Testis (tissue), 3 donors: ENCODE data around the gene ANKRD13D. TPM values are rescaled to one million over a fixed set of nuclear protein-coding genes. Genes with fewer than 3 reads are reported as not detected.

ENCODE experiments used
- DNase-seq: peaks from one replicate; pipeline ENCODE4 v3.0.0-alpha.2; 2019
- H3K27ac ChIP-seq, 2 donors: fragments of 200-600 bp; sonication (generic); one replicate each; pipeline ENCODE4 v1.5.1; 2019
- H3K27me3 ChIP-seq: fragments of 200-600 bp; sonication (generic); one replicate; pipeline ENCODE4 v1.5.1; 2019
- H3K36me3 ChIP-seq: fragments of 200-600 bp; sonication (generic); one replicate; pipeline ENCODE4 v1.5.1; 2017; ENCODE audit warnings: low read depth; ENCODE audit errors: missing control alignments
- H3K4me1 ChIP-seq: fragments of 200-600 bp; sonication (generic); one replicate; pipeline ENCODE4 v1.5.1; 2019
- H3K4me3 ChIP-seq, 2 donors: fragments of 200-600 bp; sonication (generic); one replicate each; pipeline ENCODE4 v1.5.1; 2017 to 2019
- H3K9me3 ChIP-seq: fragments of 200-600 bp; sonication (generic); one replicate; pipeline ENCODE4 v1.5.1; 2017
- CTCF ChIP-seq, 3 experiments: fragments of 450-650 bp in 2 of 3; fragments of 200-600 bp in 1 of 3; sonication (generic) in 1 of 3; IDR thresholded peaks; one replicate each; pipeline ENCODE4 v1.5.1; 2016 to 2019; ENCODE audit warnings: antibody characterized with exemption in 3 of 3, mild to moderate bottlenecking in 2 of 3, moderate library complexity in 1 of 3
- POLR2A ChIP-seq: fragments of 450-650 bp; IDR thresholded peaks from one replicate; pipeline ENCODE4 v1.6.1; 2017; ENCODE audit warnings: antibody characterized with exemption, mild to moderate bottlenecking, moderate library complexity
- WGBS, 2 donors: methylation state at CpG; one replicate each; pipeline ENCODE4 v1.1.5; 2018; 5-methylcytosine and 5-hydroxymethylcytosine counted together
- intact Hi-C: fragments of 100-400 bp; cut with DNase I; formaldehyde crosslinking; loops from one replicate; pipeline ENCODE4 v1.15.1; 2023; ENCODE audit warnings: low total_unique reads
- polyA plus RNA-seq: library from polyadenylated mRNA; stranded (reverse); fragments of 350-450 nt; fragmentation: Illumina TruSeq; extraction: RNeasy Lipid Tissue Mini Kit (QIAGEN cat#74804); gene quantifications from one replicate; pipeline ENCODE4 v1.2.3, GENCODE V29; 2014; ENCODE audit warnings: low read depth, low replicate concordance; ENCODE audit not compliant: insufficient read depth
- total RNA-seq, 2 donors: library from RNA; depleted of rRNA; stranded (reverse); fragments of >200 nt; gene quantifications; one replicate each; pipeline ENCODE4 v1.2.3, GENCODE V29; 2016

The ANKRD13D gene
- total and polyA plus RNA-seq, 3 donors from 2014 or later = 32.8 to 73.3 (median 66.2) TPM

DNA sequence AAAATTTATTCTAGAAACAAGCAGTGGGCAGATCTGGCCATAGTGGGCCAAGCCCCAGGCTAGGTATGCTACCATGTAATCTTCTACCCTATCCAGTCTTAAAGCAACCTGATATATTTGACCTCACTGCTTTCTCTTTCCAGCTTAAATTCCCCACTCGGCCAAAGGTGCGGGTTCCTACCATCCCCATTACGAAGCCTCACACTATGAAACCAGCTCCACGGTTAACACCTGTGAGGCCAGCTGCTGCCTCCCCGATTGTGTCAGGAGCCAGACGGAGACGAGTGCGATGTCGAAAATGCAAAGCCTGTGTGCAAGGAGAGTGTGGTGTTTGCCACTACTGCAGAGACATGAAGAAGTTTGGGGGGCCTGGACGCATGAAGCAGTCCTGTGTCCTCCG lies 44.1 kb upstream of the ANKRD13D start:
- intact Hi-C loops = no loop called here
- H3K4me1 ChIP-seq = peaks cover 13% of the 10 kb centered on the region

DNA sequence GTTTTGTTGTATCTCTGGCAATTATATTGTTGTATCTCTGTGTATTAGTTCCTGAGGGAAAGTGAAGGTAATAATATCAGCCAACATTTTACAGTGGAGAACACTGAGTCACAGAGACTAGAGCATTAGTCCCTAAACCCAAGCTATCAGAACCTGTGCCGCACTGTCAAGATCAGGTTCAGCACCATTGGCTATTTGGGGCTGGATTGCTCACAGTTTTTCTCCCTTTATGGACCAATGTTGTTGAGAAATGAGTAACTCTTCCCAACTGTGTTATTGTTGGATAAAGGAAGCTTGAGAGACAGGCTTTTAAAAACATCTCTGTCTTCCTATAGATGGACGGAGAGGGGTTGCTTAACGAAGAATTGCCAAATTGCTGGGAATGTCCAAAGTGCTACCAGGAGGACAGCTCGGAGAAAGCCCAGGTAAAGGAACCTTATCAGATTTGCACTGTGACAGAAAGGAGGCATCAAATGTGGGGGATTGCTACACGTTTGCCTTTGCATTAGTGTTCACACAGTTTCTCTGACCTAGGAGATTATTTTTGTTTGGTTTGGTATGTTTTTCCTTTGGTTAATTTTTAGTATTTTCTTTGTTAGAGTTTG lies 41.1 kb upstream of the ANKRD13D start:
- 89 to 90% methylated on average over 5 of the region's 5 CpGs for WGBS, 2 donors
- no peaks in the 10 kb centered on the region for H3K27me3 ChIP-seq
- no peak overlapping the region for H3K27ac ChIP-seq
- no peaks in the 10 kb centered on the region for H3K4me1 ChIP-seq
- no peak overlapping the region for H3K4me3 ChIP-seq
- TF ChIP-seq POLR2A = no peak
- no peak for TF ChIP-seq CTCF (IDR thresholded peaks at IDR 0.05)
- DNase-seq = no peak
- intact Hi-C loops = no loop called here
- H3K36me3 ChIP-seq = no peaks in the 10 kb centered on the region
- H3K9me3 ChIP-seq = no peaks in the 10 kb centered on the region

More for the DNA sequence above, 44.1 kb upstream of the ANKRD13D start:
- no peaks in the 10 kb centered on the region for H3K27me3 ChIP-seq
- H3K36me3 ChIP-seq = no peaks in the 10 kb centered on the region
- 93 to 94% methylated on average over 11 of the region's 11 CpGs for WGBS, 2 donors
- no peaks in the 10 kb centered on the region for H3K9me3 ChIP-seq
- H3K4me3 ChIP-seq = no peak overlapping the region
- no peak for TF ChIP-seq POLR2A
- TF ChIP-seq CTCF (IDR thresholded peaks at IDR 0.05) = no peak
- DNase-seq = no peak
- no peak overlapping the region for H3K27ac ChIP-seq

DNA sequence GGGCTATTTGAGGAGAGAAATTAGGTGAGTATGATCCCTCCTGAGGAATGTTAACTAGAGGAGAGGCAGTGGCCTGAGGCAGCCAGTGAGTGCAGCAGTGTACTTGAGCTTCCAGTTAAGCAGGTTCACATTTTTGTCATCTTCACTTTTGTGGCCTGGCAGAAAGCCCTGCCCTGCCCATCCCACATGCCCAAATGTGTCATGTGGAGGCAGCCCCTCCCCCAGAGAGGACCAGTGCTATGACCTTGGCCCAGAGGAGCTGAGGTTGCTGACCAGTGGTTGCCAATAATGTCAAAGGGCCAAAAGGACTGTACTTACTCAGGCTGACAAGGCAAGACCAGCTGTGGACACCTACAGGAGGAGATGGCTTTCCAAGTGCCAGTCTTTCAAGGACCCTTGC lies 40.5 kb upstream of the ANKRD13D start:
- no peak for DNase-seq
- H3K4me1 ChIP-seq = no peaks in the 10 kb centered on the region
- no peak overlapping the region for H3K27ac ChIP-seq
- H3K4me3 ChIP-seq = no peak overlapping the region
- intact Hi-C loops = no loop called here
- no peaks in the 10 kb centered on the region for H3K9me3 ChIP-seq
- TF ChIP-seq CTCF (IDR thresholded peaks at IDR 0.05) (no peak), POLR2A (no peak)
- H3K36me3 ChIP-seq = no peaks in the 10 kb centered on the region
- no peaks in the 10 kb centered on the region for H3K27me3 ChIP-seq

DNA sequence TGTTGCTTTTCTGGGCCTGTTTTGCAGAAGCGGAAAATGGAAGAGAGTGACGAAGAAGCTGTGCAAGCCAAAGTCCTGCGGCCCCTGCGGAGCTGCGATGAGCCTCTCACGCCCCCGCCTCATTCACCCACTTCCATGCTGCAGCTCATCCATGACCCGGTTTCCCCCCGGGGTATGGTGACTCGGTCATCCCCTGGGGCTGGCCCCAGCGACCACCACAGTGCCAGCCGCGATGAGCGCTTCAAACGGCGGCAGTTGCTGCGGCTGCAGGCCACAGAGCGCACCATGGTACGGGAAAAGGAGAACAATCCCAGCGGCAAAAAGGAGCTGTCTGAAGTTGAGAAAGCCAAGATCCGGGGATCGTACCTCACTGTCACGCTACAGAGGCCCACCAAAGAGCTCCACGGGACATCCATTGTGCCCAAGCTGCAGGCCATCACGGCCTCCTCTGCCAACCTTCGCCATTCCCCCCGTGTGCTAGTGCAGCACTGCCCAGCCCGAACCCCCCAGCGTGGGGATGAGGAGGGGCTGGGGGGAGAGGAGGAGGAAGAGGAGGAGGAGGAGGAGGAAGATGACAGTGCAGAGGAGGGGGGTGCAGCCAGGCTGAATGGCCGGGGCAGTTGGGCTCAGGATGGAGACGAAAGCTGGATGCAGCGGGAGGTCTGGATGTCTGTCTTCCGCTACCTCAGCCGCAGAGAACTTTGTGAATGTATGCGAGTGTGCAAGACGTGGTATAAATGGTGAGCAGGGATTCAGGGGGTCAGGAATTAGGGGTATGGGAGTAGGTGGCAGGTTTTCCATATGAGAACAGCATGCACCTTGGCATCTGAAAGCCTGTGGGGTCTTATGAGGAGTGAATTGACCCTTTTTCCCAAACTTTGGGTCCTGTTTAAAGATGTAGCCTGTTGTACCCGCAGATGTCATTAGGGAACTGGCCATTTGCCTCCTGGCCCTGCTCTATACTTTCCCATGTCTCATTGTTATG lies 38.8 kb upstream of the ANKRD13D start:
- no peaks in the 10 kb centered on the region for H3K4me1 ChIP-seq
- no peak overlapping the region for H3K4me3 ChIP-seq
- TF ChIP-seq CTCF (IDR thresholded peaks at IDR 0.05) = no peak
- TF ChIP-seq POLR2A = no peak
- no peak overlapping the region for H3K27ac ChIP-seq
- no peaks in the 10 kb centered on the region for H3K36me3 ChIP-seq
- H3K27me3 ChIP-seq = no peaks in the 10 kb centered on the region
- 91 to 93% methylated on average over 37 of the region's 37 CpGs for WGBS, 2 donors
- H3K9me3 ChIP-seq = no peaks in the 10 kb centered on the region
- no peak for DNase-seq
- intact Hi-C loops = no loop called here
